ENCODE measurements around the gene HK3.
A peak's percentile ranks its signal among the peaks of the same experiment; 100 is the strongest.

DNA sequence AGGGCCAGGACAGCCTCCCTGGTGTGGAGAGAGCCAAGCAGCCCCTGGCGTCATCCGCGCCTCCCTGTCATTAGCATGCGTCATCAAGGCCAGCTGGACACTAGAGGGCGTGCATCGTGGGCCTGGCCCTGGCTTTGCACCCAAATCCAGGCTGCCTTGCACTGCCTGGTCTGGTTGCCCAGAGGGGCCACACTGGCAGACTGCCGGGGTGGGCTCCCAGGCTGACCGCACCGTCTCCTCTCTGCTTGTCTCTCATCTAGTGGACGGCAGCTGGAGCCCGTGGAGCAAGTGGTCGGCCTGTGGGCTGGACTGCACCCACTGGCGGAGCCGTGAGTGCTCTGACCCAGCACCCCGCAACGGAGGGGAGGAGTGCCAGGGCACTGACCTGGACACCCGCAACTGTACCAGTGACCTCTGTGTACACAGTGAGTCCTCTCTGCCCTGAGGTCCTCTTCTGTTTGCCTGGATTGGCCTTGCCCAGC is 29.0 kb downstream of the HK3 start:
- TF ChIP-seq, protein P1, sequence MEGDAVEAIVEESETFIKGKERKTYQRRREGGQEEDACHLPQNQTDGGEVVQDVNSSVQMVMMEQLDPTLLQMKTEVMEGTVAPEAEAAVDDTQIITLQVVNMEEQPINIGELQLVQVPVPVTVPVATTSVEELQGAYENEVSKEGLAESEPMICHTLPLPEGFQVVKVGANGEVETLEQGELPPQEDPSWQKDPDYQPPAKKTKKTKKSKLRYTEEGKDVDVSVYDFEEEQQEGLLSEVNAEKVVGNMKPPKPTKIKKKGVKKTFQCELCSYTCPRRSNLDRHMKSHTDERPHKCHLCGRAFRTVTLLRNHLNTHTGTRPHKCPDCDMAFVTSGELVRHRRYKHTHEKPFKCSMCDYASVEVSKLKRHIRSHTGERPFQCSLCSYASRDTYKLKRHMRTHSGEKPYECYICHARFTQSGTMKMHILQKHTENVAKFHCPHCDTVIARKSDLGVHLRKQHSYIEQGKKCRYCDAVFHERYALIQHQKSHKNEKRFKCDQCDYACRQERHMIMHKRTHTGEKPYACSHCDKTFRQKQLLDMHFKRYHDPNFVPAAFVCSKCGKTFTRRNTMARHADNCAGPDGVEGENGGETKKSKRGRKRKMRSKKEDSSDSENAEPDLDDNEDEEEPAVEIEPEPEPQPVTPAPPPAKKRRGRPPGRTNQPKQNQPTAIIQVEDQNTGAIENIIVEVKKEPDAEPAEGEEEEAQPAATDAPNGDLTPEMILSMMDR (conservative IDR thresholded peaks at IDR 0.05; ENCODE audit: low read depth, low read length) = peak; percentile 59
- TF ChIP-seq EZH2 (IDR thresholded peaks at IDR 0.05; ENCODE audit: low read length, unreplicated experiment) = no peak
- no peak for TF ChIP-seq EZH2phosphoT487 (IDR thresholded peaks at IDR 0.05; ENCODE audit: borderline replicate concordance, low read length)
